ENCODE results near the gene RPL4.
"Not testable (repeated sequence)": the region's sequence is repeated elsewhere in the genome, so short reads cannot be mapped to it uniquely, and the experiment has no call there.

RPL4 gene

DNA sequence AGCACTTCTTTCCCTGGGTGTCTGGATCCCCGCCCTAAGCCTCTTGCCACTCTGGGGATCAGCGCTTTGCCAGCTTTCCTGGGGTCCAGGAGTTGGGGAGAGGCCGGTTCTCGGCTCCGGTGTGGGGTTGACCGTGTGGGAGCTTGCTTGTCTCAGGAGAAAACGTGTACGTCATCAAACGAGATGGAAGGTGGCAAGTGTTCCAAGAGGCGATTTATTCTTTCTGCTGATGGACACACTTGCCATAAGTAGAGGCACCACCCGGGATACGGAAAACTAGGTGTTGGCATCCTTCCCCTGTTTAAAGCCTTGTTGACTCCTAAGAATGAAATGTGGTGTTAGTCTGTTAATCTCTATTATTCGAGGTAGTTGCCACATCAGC is 766 bp upstream of the RPL4 start:
- Histone ChIP-seq H3K27ac (ENCODE audit: insufficient read depth, low read length, poor library complexity, severe bottlenecking) (peak overlapping the region; percentile 95), H3K4me3 (ENCODE audit: insufficient read depth, low read depth, low read length, poor library complexity, severe bottlenecking) (peak overlapping the region; percentile 83), H3K9me3 (ENCODE audit: control insufficient read depth, low read length) (no peaks in the 10 kb centered on the region), H3K27me3 (replicated peaks; ENCODE audit: control insufficient read depth, insufficient read depth, low read length, poor library complexity, severe bottlenecking) (no peaks in the 10 kb centered on the region), H3K36me3 (ENCODE audit: control insufficient read depth, insufficient read depth, low read length) (peaks cover 29% of the 10 kb centered on the region), H3K4me1 (ENCODE audit: control insufficient read depth, insufficient read depth, low read length, poor library complexity, severe bottlenecking) (peaks cover 16% of the 10 kb centered on the region)
- DNase-seq, result no peak

DNA sequence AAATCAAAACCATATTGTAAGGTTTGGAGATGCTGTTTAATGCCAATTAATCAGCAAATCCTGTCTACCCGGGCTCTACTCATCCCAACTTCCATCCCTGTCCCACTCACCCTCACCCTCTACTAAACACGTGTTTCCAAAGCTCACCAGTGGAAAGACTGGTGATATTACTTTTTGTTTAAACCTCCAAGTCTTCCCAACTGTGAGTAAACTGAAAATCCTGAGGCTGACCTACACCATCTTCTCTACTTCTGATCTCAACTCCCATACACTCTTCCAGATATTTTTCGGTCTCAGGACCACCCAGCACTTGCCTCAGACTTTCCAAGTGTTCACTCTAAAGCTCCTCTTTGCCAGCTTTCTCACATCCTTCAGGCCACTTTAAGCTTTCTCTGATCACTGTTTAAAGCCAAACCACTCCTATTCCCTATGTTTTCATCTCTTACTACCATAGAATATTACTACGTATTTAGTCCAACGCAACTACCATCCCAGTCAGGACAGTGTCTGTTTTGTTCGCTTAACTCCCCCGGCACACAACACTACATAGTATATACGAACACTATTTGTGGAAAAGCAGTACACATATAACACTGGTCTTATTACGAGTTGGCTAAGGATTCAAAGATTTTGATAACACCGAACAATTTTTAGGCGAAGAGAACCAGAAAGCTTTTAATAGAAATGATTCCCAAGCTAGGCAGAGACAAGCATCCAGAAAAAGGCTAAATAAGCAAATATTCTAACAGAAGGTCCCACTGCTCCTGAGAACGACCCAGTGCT is 684 bp downstream of the RPL4 start:
- Histone ChIP-seq H3K27me3 (replicated peaks; ENCODE audit: control insufficient read depth, insufficient read depth, low read length, poor library complexity, severe bottlenecking) (no peaks in the 10 kb centered on the region), H3K4me3 (ENCODE audit: insufficient read depth, low read depth, low read length, poor library complexity, severe bottlenecking) (peak overlapping the region; percentile 83), H3K4me1 (ENCODE audit: control insufficient read depth, insufficient read depth, low read length, poor library complexity, severe bottlenecking) (peaks cover 16% of the 10 kb centered on the region), H3K36me3 (ENCODE audit: control insufficient read depth, insufficient read depth, low read length) (peaks cover 43% of the 10 kb centered on the region), H3K27ac (ENCODE audit: insufficient read depth, low read length, poor library complexity, severe bottlenecking) (peak overlapping the region; percentile 95), H3K9me3 (ENCODE audit: control insufficient read depth, low read length) (no peaks in the 10 kb centered on the region)
- DNase-seq, result no peak

DNA sequence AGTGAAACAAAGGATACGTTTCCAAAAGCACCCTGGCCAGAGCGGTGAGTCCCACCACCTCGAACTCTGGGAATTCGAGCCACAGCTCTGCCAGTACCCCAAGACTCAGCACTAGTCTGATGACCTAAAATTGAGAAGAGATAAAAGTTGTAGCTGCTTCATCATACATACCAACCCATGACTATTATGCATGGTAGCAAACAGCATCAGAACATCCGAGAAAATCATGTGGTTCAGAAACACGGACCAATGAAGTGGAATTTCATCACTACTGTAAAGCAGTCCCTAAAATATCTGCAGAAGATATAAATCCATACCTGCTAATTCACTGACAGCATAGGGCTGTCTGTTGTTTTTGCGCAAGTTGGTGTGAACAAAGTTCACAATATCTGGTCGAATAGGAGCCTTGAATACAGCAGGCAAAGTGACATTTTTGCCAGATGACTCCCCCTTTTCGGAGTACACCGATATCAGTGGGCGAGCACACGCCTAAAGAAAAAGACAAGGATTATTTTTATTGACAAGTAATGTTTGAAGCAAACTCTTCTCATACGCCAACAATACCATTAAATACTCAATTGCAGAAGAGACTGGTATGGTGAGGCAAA is 1.5 kb downstream of the RPL4 start:
- not testable (repeated sequence) for DNase-seq; H3K27me3 ChIP-seq (replicated peaks; ENCODE audit: control insufficient read depth, insufficient read depth, low read length, poor library complexity, severe bottlenecking); H3K9me3 ChIP-seq (ENCODE audit: control insufficient read depth, low read length)
- Histone ChIP-seq H3K36me3 (ENCODE audit: control insufficient read depth, insufficient read depth, low read length) (peaks cover 51% of the 10 kb centered on the region), H3K4me3 (ENCODE audit: insufficient read depth, low read depth, low read length, poor library complexity, severe bottlenecking) (peak overlapping the region; percentile 83), H3K27ac (ENCODE audit: insufficient read depth, low read length, poor library complexity, severe bottlenecking) (peak overlapping the region; percentile 95), H3K4me1 (ENCODE audit: control insufficient read depth, insufficient read depth, low read length, poor library complexity, severe bottlenecking) (peaks cover 18% of the 10 kb centered on the region)

DNA sequence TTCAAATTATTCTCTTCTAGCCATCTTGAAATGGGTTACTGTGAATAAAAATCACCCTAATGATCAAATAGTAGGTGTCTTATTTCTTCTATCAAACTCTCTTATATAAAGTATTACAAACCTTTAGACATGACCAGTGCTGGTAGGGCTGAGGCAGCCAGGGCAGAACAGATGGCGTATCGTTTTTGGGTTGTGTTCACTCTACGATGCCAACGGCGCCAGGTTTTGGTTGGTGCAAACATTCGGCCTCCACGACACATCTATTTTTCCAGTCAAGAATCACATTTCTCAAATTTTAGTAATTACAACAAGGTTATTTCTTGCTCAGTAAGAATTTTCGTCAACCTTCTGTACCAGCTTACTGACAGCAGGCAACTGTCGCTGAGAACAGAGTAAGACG is 2.2 kb downstream of the RPL4 start:
- H3K27ac ChIP-seq (ENCODE audit: insufficient read depth, low read length, poor library complexity, severe bottlenecking), result peak overlapping the region; percentile 95
- H3K4me3 ChIP-seq (ENCODE audit: insufficient read depth, low read depth, low read length, poor library complexity, severe bottlenecking), result peak overlapping the region; percentile 83
- H3K4me1 ChIP-seq (ENCODE audit: control insufficient read depth, insufficient read depth, low read length, poor library complexity, severe bottlenecking), result peaks cover 23% of the 10 kb centered on the region
- no peaks in the 10 kb centered on the region for H3K27me3 ChIP-seq (replicated peaks; ENCODE audit: control insufficient read depth, insufficient read depth, low read length, poor library complexity, severe bottlenecking)
- H3K9me3 ChIP-seq (ENCODE audit: control insufficient read depth, low read length), result no peaks in the 10 kb centered on the region
- DNase-seq, result no peak
- H3K36me3 ChIP-seq (ENCODE audit: control insufficient read depth, insufficient read depth, low read length), result peaks cover 54% of the 10 kb centered on the region

DNA sequence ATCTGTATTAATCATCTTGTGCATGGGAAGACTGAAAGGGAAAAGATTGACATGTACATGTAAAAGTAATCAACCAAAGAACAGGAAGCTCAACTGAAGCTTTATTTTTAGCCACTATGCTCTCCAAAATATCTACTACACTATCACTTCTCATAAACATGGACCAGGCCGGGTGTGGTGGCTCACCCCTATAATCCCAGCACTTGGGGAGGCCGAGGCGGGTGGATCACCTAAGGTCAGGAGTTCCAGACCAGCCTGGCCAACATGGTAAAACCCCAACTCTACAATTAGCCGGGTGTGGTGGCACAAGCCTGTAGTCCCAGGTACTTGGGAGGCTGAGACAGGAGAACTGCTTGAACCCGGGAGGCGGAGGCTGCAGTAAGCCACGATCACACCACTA is 4.3 kb downstream of the RPL4 start:
- not testable (repeated sequence) for H3K9me3 ChIP-seq (ENCODE audit: control insufficient read depth, low read length); H3K27me3 ChIP-seq (replicated peaks; ENCODE audit: control insufficient read depth, insufficient read depth, low read length, poor library complexity, severe bottlenecking); DNase-seq; H3K27ac ChIP-seq (ENCODE audit: insufficient read depth, low read length, poor library complexity, severe bottlenecking); H3K4me3 ChIP-seq (ENCODE audit: insufficient read depth, low read depth, low read length, poor library complexity, severe bottlenecking)
- Histone ChIP-seq H3K4me1 (ENCODE audit: control insufficient read depth, insufficient read depth, low read length, poor library complexity, severe bottlenecking) (peaks cover 39% of the 10 kb centered on the region), H3K36me3 (ENCODE audit: control insufficient read depth, insufficient read depth, low read length) (peaks cover 56% of the 10 kb centered on the region)

DNA sequence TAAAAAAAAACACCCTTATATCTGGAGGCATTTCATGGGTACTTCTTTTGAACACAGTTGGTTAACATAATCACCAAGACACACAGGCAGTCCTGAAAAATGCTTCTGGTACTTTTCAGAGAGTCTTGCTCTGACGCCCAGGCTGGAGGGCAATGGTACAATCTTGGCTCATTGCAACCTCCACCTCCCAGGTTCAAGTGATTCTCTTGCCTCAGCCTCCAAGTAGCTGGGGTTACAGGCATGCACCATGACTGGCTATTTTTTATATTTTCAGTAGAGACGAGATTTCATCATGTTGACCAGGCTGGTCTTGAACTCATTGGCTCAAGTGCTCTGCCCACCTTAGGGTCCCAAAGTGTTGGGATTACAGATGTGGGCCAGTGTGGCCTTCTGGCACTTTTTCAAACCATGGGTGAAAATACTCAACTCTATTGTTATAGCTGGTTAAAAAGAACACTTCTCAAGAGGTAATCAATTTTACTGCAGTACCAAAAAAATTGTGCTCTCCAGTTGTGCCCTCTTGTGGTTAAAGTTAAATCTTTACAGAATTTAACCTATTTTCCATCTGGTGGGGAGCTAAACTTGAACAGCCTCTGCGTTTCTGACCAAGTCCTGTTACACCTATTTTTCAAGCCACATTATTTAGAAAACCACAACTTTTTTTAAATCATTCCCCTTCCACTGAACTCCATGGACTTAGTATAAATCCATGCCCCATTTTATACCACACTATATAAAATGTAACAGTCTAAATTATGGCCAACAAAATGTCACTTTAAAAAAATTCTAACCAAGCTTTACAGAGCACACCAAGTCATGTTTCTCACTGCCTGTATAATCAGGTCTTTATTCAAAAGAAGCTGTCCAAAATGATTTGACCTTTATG is 5.9 kb downstream of the RPL4 start:
- Histone ChIP-seq H3K36me3 (ENCODE audit: control insufficient read depth, insufficient read depth, low read length) (peaks cover 71% of the 10 kb centered on the region), H3K4me1 (ENCODE audit: control insufficient read depth, insufficient read depth, low read length, poor library complexity, severe bottlenecking) (peaks cover 35% of the 10 kb centered on the region), H3K4me3 (ENCODE audit: insufficient read depth, low read depth, low read length, poor library complexity, severe bottlenecking) (no peak overlapping the region), H3K27me3 (replicated peaks; ENCODE audit: control insufficient read depth, insufficient read depth, low read length, poor library complexity, severe bottlenecking) (no peaks in the 10 kb centered on the region), H3K9me3 (ENCODE audit: control insufficient read depth, low read length) (no peaks in the 10 kb centered on the region), H3K27ac (ENCODE audit: insufficient read depth, low read length, poor library complexity, severe bottlenecking) (no peak overlapping the region)
- no peak for DNase-seq

DNA sequence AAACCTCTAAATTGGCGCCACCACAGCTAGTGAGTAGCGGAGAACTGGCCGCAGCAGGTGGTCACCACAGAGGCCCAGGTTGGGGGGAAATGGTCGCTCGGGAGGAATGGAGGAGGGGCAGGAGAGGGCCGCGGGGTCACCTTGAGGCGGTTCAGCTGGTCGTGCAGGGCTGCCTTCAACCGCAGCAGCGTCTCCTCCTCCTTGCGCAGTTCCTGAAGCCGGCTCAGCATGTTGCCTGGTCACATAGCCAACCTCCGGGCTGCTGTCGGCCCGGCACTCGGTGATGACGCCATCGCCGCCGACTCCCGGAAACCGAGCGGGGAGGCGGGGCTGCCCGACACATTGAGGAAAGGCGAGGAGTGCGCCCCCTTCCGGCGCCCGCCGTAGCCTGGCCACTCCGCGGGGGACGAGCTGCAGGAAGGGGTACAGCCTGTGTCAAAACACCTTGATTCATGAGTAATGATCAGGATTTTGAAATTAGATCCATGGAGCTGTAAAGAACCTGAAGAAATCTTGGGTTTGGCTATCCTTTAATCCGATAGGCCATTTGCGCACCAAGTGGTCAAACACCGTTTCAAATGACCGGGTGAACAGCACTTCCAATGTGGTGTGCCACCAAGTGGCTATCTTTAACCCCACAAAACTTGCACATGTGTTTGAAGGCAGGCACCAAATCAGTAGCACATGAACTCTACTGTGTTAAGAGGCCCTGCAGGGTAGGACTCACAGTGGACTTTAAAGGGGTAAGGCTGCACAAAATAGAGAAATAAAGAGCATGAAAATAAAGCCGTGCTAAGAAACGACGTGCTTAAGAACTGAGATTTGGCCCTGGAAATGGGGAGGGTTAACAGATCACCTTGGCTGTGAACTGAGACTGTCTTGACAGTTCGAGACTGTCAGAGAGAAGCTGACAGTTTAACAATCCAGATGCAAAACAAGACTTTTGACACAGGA is 6.9 kb downstream of the RPL4 start, which contains the start of gene SNAPC5:
Gene SNAPC5 (minus strand): TSS at position 261 of the 954 bp plus-strand sequence. CDS start 31 bp downstream, at position 230.
- H3K27ac ChIP-seq (ENCODE audit: insufficient read depth, low read length, poor library complexity, severe bottlenecking), result peak within 1 kb of the TSS; percentile 90
- peak within 1 kb of the TSS; percentile 92 for H3K4me3 ChIP-seq (ENCODE audit: insufficient read depth, low read depth, low read length, poor library complexity, severe bottlenecking)
- H3K9me3 ChIP-seq (ENCODE audit: control insufficient read depth, low read length), result no peaks in the 10 kb centered on the region
- H3K4me1 ChIP-seq (ENCODE audit: control insufficient read depth, insufficient read depth, low read length, poor library complexity, severe bottlenecking), result peaks cover 26% of the 10 kb centered on the region
- peaks cover 74% of the 10 kb centered on the region for H3K36me3 ChIP-seq (ENCODE audit: control insufficient read depth, insufficient read depth, low read length)
- H3K27me3 ChIP-seq (replicated peaks; ENCODE audit: control insufficient read depth, insufficient read depth, low read length, poor library complexity, severe bottlenecking), result no peaks in the 10 kb centered on the region
- peak; percentile 95 to 96 (median 96) for DNase-seq

DNA sequence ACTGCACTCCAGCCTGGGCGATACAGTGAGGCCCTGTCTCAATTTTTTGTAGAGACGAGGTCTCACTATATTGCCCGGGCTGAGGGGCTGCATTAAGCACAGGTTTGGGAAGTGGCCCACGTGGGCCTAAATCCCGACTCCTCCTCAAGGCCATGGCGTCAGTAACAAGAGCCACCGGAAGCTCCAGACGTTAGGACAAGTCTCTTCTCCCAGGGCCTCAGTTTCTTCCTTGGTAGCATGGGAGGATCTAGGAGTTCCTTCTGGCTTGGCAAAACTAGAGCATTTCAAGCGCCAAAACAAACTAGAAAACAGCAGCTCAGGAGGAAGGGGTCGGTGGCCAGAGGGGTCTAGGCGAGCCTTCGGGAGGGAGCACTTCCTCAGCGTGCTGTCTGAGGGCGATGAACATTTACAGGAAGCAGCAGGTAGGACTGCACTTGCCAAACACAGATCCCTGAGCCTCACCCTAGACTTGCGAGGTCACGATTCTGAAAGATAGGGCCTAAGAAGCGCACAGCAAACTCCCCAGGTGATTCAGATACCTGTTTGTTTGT is 7.6 kb downstream of the RPL4 start:
- Histone ChIP-seq H3K27ac (ENCODE audit: insufficient read depth, low read length, poor library complexity, severe bottlenecking) (peak overlapping the region; percentile 90), H3K9me3 (ENCODE audit: control insufficient read depth, low read length) (no peaks in the 10 kb centered on the region), H3K4me3 (ENCODE audit: insufficient read depth, low read depth, low read length, poor library complexity, severe bottlenecking) (peak overlapping the region; percentile 92), H3K27me3 (replicated peaks; ENCODE audit: control insufficient read depth, insufficient read depth, low read length, poor library complexity, severe bottlenecking) (no peaks in the 10 kb centered on the region), H3K36me3 (ENCODE audit: control insufficient read depth, insufficient read depth, low read length) (peaks cover 74% of the 10 kb centered on the region), H3K4me1 (ENCODE audit: control insufficient read depth, insufficient read depth, low read length, poor library complexity, severe bottlenecking) (peaks cover 23% of the 10 kb centered on the region)
- DNase-seq, result no peak

DNA sequence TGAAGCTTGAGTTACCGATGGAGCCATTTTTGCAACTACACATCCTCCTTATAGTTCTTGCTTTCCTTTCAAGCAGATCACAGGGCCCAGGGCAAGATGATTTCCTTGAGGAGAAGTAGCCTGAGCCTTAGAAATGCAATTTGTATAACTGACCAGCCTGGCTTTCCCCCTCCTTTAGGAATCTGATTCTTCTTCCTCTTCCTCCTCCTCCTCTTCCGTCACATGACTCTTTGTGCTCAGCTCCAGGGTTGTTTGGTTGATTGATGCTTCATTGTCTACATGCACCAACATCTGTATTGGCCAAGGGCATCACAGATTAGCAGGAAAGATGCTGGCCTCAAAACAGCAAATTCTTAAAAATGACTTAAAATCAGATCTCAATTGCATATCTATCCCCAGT is 10.4 kb downstream of the RPL4 start:
- Histone ChIP-seq H3K9me3 (ENCODE audit: control insufficient read depth, low read length) (no peaks in the 10 kb centered on the region), H3K4me3 (ENCODE audit: insufficient read depth, low read depth, low read length, poor library complexity, severe bottlenecking) (no peak overlapping the region), H3K36me3 (ENCODE audit: control insufficient read depth, insufficient read depth, low read length) (peaks cover 73% of the 10 kb centered on the region), H3K4me1 (ENCODE audit: control insufficient read depth, insufficient read depth, low read length, poor library complexity, severe bottlenecking) (peaks cover 23% of the 10 kb centered on the region), H3K27ac (ENCODE audit: insufficient read depth, low read length, poor library complexity, severe bottlenecking) (no peak overlapping the region), H3K27me3 (replicated peaks; ENCODE audit: control insufficient read depth, insufficient read depth, low read length, poor library complexity, severe bottlenecking) (no peaks in the 10 kb centered on the region)
- DNase-seq, result no peak
